Epithelial cell of esophagus (primary cell): ENCODE measurements around the gene INAVA.
"Not testable (repeated sequence)": the region's sequence is repeated elsewhere in the genome, so short reads cannot be mapped to it uniquely, and the experiment has no call there.

Experiments
- DNase-seq: peaks from one replicate; pipeline ENCODE4 v3.0.0; 2010; ENCODE audit warnings: low read depth
- H3K4me3 ChIP-seq: 2 replicates; pipeline ENCODE4 v1.5.1; 2011; ENCODE audit warnings: mild to moderate bottlenecking, low read length, control low read depth
- TF ChIP-seq, protein P1 (sequence below): IDR thresholded peaks from 2 replicates; pipeline ENCODE4 v1.5.1; 2011; ENCODE audit warnings: low read depth, mild to moderate bottlenecking, low read length, control low read depth, inconsistent platforms; ENCODE audit not compliant: insufficient read depth; ENCODE audit errors: missing control alignments

INAVA gene

GRCh38 chr1:200923601-200924000 is 28.9 kb downstream of the INAVA start:
- TF ChIP-seq, protein P1, sequence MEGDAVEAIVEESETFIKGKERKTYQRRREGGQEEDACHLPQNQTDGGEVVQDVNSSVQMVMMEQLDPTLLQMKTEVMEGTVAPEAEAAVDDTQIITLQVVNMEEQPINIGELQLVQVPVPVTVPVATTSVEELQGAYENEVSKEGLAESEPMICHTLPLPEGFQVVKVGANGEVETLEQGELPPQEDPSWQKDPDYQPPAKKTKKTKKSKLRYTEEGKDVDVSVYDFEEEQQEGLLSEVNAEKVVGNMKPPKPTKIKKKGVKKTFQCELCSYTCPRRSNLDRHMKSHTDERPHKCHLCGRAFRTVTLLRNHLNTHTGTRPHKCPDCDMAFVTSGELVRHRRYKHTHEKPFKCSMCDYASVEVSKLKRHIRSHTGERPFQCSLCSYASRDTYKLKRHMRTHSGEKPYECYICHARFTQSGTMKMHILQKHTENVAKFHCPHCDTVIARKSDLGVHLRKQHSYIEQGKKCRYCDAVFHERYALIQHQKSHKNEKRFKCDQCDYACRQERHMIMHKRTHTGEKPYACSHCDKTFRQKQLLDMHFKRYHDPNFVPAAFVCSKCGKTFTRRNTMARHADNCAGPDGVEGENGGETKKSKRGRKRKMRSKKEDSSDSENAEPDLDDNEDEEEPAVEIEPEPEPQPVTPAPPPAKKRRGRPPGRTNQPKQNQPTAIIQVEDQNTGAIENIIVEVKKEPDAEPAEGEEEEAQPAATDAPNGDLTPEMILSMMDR: no peak
- DNase-seq: no peak
- no peak overlapping the region for H3K4me3 ChIP-seq

DNA sequence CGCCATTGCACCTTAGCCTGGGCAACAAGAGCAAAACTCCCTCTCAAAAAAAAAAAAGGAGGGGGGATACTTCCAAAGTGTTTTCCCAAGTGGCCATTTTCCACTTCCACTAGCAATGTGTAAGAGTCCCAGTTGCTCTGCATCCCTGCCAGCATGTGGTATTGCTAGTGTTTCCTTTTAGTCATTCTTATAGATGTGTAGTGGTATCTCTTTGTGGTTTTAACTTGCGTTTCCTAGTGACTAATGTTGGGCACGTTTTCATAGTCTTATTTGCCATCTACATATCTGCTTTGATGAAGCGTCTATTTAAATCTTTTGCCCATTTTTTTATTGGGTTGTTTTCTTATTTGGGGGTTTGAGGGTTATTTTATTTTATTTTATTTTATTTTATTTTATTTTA is 31.1 kb downstream of the INAVA start:
- peak; percentile 54 for DNase-seq
- TF ChIP-seq, protein P1: no peak
- H3K4me3 ChIP-seq: no peak overlapping the region

GRCh38 chr1:200929530-200930278 is 35.0 kb downstream of the INAVA start:
- H3K4me3 ChIP-seq: no peak overlapping the region
- DNase-seq: no peak
- TF ChIP-seq, protein P1: no peak

DNA sequence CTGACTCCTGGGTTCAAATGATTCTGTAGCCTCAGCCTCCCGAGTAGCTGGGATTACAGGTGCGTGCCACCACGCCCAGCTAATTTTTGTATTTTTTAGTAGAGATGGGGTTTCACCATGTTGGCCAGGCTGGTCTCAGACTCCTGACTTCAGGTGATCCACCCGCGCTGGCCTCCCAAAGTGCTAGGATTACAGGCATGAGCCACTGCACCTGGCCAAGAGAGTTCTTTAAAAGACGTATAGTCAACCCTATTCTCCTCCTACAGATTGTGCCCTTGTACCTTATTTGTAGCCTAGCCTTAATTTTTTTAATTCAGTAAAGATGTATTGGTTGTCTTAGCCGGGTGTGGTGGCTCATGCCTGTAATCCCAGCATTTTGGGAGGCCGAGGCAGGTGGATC is 35.6 kb downstream of the INAVA start:
- DNase-seq, H3K4me3 ChIP-seq: not testable (repeated sequence)

GRCh38 chr1:200931776-200932175 is 37.1 kb downstream of the INAVA start:
- TF ChIP-seq, protein P1: no peak
- DNase-seq: no peak
- H3K4me3 ChIP-seq: no peak overlapping the region

DNA sequence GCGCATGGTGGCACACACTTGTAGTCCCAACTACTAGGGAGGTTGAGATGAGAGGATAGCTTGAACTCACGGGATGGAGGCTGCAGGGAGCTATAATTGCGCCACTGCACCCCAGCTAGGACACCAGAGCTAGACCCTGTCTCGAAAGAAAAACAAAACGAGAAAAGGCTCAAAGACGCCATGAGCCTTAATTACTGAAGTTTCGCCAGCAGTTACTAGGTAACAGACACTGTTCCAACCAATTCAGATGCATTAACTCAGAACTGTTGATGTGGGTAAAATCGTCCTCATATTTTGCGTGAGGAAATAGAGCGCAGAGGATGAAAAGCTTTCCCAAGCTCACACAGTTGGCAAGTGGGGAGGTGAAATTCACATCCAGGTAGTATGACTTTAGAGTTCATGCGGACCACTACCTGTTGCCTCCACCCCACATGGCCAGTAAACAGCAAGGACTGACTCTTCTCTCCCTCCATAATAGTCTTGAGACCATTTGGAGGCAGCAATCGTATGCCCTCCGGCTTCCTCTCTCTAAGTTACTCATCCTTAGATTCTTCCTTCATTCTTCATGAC is 40.1 kb downstream of the INAVA start:
- no peak overlapping the region for H3K4me3 ChIP-seq
- no peak for DNase-seq
- TF ChIP-seq, protein P1: no peak

GRCh38 chr1:200935286-200935962 is 40.7 kb downstream of the INAVA start:
- not testable (repeated sequence) for H3K4me3 ChIP-seq, DNase-seq

- no peak overlapping the region for H3K4me3 ChIP-seq
- TF ChIP-seq, protein P1: no peak
- DNase-seq: no peak
Measured at GRCh38 chr1:200938955-200939354, 44.3 kb downstream of the INAVA start.
